ENCODE results near the gene EFNA1.

DNA sequence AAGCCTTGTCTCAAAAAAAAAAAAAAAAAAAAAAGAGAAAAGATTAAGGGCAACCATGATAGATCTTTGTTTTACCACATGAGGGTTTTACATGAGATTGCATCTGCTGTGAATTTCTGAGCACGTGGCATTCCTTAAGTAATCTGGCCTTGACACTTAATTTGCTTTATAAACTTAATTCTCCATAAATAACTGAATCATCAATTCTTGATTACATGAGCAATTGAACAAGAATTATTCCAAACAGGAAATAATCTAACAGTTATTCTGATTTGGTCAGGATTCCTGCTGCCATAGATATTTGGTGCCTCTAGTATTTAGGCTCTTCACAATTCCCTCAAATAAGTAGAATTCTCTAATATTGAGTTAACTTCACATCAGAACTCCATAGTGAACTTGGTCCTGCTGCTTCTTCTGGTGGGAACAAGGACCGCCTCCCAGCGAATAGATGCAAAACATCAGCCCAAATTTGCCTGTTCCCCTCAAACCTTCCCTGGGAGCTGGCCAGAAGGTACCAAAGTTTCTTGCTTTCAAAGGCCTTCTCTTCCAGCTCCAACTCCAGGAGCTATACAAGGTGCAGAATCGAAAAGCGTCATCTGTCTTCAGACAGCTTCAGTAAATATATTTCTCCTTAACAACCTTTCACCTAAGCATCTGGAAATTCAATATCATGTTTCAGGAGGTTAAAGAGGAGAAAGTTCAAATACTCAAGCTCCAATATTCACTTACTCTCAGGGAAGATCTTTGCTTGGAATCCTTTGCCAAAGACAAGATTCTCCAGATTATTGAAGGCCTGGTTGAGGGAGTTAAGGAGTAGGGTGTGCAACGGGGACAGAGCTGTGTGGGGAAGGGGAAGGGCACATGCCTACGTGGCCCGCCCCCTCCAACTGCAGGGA is 44.4 kb downstream of the EFNA1 start:
- TF ChIP-seq, protein P1, sequence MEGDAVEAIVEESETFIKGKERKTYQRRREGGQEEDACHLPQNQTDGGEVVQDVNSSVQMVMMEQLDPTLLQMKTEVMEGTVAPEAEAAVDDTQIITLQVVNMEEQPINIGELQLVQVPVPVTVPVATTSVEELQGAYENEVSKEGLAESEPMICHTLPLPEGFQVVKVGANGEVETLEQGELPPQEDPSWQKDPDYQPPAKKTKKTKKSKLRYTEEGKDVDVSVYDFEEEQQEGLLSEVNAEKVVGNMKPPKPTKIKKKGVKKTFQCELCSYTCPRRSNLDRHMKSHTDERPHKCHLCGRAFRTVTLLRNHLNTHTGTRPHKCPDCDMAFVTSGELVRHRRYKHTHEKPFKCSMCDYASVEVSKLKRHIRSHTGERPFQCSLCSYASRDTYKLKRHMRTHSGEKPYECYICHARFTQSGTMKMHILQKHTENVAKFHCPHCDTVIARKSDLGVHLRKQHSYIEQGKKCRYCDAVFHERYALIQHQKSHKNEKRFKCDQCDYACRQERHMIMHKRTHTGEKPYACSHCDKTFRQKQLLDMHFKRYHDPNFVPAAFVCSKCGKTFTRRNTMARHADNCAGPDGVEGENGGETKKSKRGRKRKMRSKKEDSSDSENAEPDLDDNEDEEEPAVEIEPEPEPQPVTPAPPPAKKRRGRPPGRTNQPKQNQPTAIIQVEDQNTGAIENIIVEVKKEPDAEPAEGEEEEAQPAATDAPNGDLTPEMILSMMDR (IDR thresholded peaks at IDR 0.05) = no peak
- TF ChIP-seq POLR2A (IDR thresholded peaks at IDR 0.05) = no peak

Measured in right lobe of liver (tissue), 4 donors.